AG04449 (cell line): Measurements from ENCODE around the gene HAUS7.

Experiments
- CTCF ChIA-PET: fragments of 350-600 bp; formaldehyde crosslinking; extraction: SDS; loops from one replicate; lab custom pipeline; 2021; ENCODE audit warnings: antibody characterized with exemption; lab: Yijun Ruan, JAX
- POLR2A ChIA-PET: fragments of 400-600, 350-600 bp; formaldehyde crosslinking; extraction: SDS; loops from one replicate; lab custom pipeline; 2020; ENCODE audit warnings: antibody characterized with exemption, inconsistent platforms; lab: Yijun Ruan, JAX
- DNase-seq: peaks from one replicate; pipeline ENCODE4 v3.0.0-alpha.2; 2010; ENCODE audit warnings: low read depth, low spot score
- H3K4me3 ChIP-seq: 2 replicates; pipeline ENCODE4 v1.5.1; 2011; ENCODE audit warnings: low read depth, mild to moderate bottlenecking, control low read depth, low read length
- TF ChIP-seq, protein P1 (sequence below): IDR thresholded peaks from one replicate; pipeline ENCODE4 v1.5.1; 2011; ENCODE audit warnings: mild to moderate bottlenecking, moderate library complexity, low read length, control low read depth, inconsistent platforms; ENCODE audit not compliant: insufficient read depth; ENCODE audit errors: missing control alignments

HAUS7 gene

DNA sequence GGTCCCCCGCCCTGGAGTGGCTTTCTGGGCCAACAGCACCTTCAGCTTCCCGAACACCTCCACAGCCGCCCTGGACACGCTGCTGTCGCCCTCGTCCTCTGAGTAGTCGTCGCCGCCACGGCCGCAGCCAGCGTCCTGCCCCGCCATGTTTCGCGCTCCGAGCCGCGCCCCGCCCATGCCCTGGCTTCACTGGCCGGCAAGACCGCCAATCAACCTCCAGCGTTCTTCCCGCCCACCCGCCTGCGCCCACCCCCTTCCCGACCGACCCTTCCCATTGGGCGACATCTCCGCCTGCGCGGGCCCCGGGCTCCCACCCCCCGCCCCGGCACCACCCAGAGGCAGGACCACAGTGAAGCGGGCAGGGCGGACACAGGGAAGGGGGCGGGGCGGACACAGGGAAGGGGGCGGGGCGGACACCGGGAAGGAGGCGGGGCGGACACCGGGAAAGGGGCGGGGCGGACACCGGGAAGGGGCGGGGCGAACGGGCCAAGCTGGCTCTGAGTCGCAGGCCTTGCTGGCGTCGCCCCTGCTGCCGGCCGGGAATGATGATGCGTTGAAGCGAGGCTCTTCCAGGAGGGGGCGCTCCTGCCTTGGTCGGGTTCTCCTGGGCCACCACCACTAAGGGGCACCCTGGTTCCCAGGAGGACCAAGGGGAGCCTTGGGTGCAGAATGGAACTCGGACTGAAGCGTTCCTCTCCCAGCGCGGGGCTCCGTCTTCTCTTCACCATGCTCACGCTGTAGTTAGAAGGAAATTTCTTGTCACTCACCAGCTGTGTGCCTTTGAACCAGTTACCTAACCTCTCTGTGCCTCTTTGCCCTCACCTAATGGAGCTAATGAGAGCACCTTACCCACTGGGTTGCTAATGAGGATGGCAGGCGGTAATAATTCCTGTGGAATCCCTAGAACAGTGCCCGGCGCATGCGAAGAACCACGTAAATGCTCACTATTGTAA is at the start of gene HAUS7:
Gene HAUS7 (minus strand): TSS at position 166 of the 953 bp plus-strand sequence. CDS start 19 bp downstream, at position 147.
- peak within 1 kb of the TSS; percentile 65 for H3K4me3 ChIP-seq
- peak; percentile 19 for DNase-seq
- POLR2A ChIA-PET: interaction anchor here (0.6 to 2.9 kb wide), 7 partner anchors 24 to 45 kb away, joined by 3 to 20 read pairs (median 4); partner anchors contain the start of gene BGN
- TF ChIP-seq, protein P1, sequence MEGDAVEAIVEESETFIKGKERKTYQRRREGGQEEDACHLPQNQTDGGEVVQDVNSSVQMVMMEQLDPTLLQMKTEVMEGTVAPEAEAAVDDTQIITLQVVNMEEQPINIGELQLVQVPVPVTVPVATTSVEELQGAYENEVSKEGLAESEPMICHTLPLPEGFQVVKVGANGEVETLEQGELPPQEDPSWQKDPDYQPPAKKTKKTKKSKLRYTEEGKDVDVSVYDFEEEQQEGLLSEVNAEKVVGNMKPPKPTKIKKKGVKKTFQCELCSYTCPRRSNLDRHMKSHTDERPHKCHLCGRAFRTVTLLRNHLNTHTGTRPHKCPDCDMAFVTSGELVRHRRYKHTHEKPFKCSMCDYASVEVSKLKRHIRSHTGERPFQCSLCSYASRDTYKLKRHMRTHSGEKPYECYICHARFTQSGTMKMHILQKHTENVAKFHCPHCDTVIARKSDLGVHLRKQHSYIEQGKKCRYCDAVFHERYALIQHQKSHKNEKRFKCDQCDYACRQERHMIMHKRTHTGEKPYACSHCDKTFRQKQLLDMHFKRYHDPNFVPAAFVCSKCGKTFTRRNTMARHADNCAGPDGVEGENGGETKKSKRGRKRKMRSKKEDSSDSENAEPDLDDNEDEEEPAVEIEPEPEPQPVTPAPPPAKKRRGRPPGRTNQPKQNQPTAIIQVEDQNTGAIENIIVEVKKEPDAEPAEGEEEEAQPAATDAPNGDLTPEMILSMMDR: peak; percentile 91
- CTCF ChIA-PET: interaction anchor here (1.0 to 9.1 kb wide), 12 partner anchors 10 to 438 kb away, joined by 3 to 166 read pairs (median 9); partner anchors contain the start of gene BGN

DNA sequence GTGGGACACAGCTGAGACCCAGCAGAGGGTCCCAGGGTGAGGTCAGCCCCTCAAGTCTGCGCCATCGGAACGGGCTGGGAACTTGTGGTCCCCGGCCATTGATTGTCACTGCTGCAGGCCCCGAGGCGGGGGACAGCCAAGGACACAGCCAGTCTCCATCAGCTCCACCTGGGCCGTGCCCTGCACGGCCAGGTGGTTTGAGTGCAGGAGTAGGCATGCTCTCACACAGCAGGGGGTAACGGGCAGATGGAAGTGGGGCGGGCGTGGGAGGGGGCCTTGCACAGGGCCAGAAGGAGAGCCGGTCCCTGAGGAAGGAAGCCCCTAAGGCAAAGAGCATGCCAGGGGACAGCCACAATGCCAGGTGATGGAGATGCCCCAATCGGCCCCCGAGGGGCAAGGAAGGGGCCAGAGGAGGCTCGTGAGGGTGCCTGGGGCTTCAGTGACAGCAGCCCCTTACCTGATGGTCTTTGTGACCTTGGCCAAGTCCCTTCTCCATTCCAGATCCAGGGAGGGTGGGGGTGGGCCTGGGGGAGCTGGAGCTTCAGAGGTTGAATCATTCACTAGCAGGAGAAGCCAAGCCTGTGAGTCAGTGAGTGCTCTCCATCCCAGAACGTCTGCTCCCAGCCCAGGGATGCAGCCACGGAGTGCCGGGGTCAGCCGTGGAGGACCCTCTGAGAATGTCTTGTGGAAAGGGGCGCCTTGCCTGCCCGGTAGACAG is 49.4 kb upstream of the HAUS7 start:
- POLR2A ChIA-PET: no interaction called here
- DNase-seq: no peak
- CTCF ChIA-PET: interaction anchor here (1.5 to 1.8 kb wide), 4 partner anchors 12 to 59 kb away, joined by 4 to 6 read pairs (median 5); no protein-coding TSS in a partner anchor

DNA sequence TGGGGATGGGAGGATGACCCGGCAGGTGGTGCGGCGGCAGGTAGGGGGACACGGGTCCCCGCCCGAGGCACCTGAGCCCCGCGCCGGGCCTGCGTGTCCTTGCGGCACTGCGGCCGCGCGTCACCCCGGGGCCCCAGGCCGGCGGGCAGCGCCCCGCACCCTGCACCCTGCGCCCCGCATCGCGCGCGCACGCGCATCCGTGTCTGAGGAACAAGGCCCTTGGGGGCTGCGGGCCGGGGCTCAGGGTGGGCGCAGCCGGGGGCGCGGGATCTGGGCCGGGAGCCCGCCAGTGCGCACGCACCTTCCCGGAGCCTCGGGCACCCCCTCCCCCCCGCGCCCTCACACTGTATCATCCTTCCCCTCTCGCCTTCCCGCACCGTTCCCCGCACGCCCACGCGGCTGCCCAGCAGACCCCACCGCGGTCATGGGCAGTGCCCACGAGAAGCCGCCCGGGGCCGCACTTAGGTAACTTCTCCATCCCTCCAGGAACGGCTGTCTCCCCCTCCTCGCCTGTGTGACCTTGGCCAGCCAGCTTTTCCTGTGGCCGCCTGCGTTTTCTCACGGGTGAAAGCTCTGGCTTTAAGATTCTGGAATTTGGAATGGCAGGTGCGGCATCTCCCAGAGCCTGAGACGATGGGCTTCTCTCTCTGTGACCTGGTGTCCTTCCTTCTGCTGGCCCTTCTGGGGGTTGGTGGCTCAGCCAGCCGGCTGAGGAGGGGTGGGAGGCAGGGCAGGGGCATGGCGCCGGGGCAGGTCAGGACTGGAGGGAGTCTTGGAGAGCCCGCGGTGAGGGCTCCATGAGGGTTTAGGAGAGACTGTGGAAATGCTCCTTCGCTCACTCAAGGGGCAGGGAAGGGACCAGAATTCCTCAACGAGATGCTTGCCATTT is 47.8 kb upstream of the HAUS7 start:
- H3K4me3 ChIP-seq: no peak overlapping the region
- POLR2A ChIA-PET: interaction anchor here (0.6 kb wide), 1 partner anchor 9 kb away, joined by 3 read pairs; no protein-coding TSS in a partner anchor
- TF ChIP-seq, protein P1: no peak
- no peak for DNase-seq
- CTCF ChIA-PET: no interaction called here

More for the DNA sequence above, 49.4 kb upstream of the HAUS7 start:
- H3K4me3 ChIP-seq: no peak overlapping the region
- TF ChIP-seq, protein P1: no peak

DNA sequence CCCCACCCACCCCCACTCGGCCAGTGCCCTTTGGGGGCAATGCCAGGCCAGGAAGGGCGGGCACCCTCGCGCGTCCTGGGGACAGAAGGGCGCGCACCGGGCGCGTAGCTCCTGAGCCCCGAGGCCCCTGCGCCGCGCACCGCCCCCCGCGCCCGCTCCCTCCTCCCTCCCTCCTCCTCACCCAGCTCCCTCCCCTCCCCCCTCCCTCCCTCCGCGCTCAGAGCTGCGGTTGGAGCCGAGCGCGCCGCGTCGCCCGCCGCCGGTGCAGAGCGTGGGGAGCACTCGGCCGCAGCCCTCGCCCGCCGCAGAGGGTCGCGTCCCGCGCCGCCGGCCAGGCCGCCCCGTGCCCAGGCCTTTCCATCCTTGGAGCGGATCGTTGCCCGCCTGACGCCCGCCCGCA is 47.0 kb upstream of the HAUS7 start, which contains the start of gene ATP2B3:
Gene ATP2B3 (plus strand): TSS at position 220 of the 400 bp plus-strand sequence. CDS start 18,606 bp downstream, outside the sequence.
- ChIA-PET POLR2A (interaction anchor here (0.6 kb wide), 1 partner anchor 8 kb away, joined by 3 read pairs; no protein-coding TSS in a partner anchor), CTCF (no interaction called here)
- TF ChIP-seq, protein P1: no peak
- no peak within 1 kb of the TSS for H3K4me3 ChIP-seq
- DNase-seq: no peak

DNA sequence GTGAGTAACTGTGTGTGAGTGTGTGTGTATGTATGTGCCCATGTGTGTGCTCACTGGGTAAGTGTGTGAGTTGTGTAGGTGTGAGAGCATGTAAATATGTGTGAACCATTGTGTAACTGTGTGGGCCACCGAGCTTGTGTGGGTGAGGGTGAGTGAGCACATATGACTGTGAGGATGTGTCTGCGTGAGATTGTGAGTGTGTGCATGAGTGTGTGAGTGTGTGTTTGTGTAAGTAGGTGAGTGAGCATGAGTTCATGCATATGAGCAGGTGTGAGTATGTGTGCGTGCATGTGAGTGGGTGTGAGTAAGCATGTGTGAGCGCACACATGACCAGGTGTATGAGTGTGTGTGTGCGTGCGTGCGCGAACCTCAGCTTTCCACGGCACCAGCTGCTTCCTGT is 45.7 kb upstream of the HAUS7 start:
- CTCF ChIA-PET: interaction anchor here (0.9 to 2.5 kb wide), 5 partner anchors 9 to 55 kb away, joined by 3 to 10 read pairs (median 3); partner anchors contain the start of genes BGN and HAUS7
- POLR2A ChIA-PET: interaction anchor here (0.6 to 2.4 kb wide), 2 partner anchors 45 to 141 kb away, joined by 5 to 9 read pairs; partner anchors contain the start of gene HAUS7
- no peak for DNase-seq

More for the DNA sequence above, 45.7 kb upstream of the HAUS7 start:
- TF ChIP-seq, protein P1: no peak
- no peak overlapping the region for H3K4me3 ChIP-seq
